ENCODE data around the gene NAA35.
"Not testable (repeated sequence)": the region's sequence is repeated elsewhere in the genome, so short reads cannot be mapped to it uniquely, and the experiment has no call there.

Gene NAA35

DNA sequence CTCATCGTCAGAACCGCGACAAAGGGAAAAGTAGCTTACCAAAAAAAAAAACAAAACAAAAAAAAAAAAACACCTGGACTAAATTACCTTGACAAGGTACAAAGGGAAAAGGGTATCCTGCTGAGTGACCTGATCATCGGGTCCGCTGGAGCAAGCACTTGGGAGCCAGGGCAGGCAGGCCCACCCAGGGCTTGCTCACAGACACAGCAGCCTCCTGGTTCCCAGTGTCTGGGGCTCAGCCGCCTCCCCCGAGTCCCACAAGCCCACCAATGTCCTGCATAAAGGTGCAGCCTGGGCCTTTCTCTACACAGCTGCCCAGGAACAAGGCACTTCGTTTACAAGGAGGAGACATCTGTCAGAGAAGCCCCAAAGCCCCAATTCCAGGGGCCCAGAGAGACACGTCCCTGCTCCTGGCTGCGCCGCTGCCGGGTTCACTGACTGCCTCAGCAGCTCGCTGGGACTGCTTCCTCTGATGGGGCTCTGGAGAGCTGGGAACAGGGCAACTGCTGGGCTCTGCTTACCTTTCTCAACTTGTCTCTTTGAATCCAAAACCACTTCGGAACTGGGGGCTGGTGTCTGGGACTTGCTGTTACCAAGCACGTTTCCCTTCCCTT, 95.0 kb downstream of the NAA35 start:
- no peak for DNase-seq

DNA sequence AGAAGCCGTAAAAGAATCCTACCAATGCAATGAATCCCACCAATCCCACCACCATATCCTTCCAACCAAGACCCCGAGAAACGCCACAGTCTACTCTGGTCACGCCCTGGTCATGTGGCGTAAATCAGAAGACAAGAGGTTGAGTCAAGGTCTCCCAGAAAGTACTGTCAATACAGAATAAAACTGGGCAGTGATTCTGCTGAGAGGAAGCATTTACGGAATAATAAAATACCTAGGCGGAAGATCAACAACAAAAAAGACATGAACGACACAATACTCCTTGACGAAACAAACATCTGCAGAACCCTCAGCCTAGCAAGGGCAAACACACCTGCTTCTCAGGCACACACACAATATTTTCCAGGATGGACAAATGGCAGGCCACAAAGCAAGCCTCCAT, 95.6 kb downstream of the NAA35 start:
- DNase-seq, result no peak

DNA sequence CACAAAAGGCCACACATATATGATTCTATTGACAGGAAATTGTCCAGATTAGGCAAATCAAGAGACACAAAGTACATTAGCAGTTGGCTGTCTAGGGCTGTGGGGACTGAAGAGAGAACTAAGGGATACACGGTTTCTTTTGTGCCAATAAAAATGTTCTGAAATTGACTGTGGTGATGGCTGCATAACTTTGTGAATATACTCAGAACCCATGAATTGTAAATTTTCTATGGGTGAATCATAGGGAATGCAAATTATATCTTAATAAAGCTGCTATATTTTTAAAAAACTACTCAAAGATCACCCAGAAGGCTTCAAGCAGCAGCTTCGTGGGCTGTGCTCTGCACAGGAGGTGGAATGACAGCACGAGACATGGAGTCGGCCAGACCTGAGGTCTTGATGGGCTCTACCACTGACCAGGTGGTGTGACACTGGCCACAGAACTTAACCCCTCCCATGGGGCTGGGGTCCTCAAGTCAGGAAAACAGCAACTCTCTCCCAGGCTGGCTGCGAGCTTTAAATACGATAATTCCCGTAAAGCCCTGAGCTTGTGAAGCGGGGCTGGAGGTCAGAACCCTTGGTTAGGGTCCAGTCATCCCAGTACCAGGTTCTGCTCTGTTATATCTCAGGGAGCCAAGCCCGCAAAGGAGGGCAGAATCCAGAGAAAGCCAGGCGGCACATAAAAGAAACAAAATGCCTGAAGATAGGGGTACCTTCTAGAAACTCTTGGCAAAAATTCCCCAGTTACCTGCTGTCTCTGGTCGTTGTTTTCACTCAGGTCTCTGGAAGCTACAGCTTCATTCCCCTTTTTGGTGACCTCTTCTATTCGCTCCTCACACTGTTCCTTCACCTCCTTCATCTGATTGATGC, 99.3 kb downstream of the NAA35 start:
- no peak for DNase-seq

- no peak for DNase-seq
Observed at GRCh38 chr9:86040861-86041155, 99.9 kb downstream of the NAA35 start.

DNA sequence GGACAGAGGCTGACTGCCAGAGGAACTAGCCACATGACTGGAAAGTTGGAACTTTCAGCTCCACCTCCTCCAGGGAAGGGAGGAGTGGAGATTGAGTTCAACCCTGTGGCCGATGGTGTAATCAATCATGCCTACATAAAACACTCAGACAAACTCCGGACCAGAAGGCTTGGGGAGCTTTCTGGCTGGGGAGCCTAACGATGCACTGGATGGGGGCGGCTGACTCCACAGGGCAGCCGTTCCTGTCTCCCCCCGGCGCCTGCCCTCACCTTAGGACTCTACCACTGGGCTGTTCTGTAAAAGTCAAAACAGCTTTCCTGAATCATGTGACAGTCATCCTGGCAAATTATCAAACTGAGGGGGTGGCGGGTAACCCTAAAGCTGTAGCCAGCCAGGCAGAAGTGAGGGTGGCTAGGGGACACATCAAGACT, 100.4 kb downstream of the NAA35 start:
- no peak for DNase-seq

DNA sequence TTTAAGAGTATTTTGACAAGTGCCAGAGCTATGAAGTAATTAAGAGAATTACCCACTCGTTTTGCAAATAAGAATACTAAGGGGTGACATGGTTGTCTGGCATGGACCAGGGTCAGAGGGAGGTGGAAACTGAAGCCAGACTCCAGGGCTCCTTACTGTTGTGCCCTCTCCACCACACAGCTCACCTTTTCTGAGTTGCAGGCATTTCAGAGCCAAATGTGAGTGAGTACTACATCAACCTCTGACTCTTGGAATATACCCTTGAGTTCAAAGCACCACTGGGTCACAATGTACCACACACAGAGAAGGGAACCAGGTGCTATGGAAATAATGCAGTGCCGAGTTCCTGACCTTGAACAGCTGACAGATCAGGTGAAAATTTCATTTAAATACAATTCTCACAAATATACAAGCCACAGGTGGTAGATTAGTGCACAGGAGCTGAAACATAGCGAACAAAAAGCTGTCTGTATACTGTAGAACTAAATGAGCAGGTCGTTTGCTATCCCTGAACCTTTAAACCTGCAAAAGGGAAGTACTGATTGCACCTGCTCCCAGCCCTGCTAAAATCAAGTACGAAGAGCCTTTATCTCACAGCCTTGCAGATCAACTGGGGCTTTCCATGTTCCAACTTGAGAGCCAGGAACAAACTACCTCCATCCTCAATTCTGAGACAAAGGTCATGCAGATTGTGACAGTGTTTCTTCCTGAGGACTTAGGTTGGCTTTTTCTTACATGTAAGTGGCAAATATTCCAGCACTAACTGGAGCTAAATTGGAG, 101.4 kb downstream of the NAA35 start:
- no peak for DNase-seq

GRCh38 chr9:86043586-86043985, 102.6 kb downstream of the NAA35 start:
- no peak for DNase-seq

- DNase-seq, result no peak
Observed at GRCh38 chr9:86043999-86044398, 103.1 kb downstream of the NAA35 start.

DNA sequence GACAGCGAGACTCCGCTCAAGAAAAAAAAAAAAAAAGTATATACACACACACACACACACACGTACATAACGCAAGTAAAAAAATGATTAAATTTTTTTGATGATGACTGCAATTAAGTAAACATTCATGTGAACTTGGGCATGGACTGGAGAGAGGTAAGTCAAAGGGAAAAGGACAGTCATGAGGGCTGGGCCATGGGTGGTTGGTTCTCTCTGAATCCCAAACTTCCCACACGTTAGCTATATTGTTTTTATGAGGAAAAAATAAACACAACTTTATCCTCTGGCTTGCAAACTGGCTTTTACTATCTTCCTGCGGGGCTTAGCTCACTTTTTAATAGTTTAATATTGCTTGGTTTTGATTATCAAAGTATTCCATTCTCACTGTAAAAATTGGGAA, 104.7 kb downstream of the NAA35 start:
- no peak for DNase-seq

GRCh38 chr9:86046071-86046636, 105.2 kb downstream of the NAA35 start:
- no peak for DNase-seq

- DNase-seq, result no peak
Observed at GRCh38 chr9:86046930-86047341, 106.0 kb downstream of the NAA35 start.

DNA sequence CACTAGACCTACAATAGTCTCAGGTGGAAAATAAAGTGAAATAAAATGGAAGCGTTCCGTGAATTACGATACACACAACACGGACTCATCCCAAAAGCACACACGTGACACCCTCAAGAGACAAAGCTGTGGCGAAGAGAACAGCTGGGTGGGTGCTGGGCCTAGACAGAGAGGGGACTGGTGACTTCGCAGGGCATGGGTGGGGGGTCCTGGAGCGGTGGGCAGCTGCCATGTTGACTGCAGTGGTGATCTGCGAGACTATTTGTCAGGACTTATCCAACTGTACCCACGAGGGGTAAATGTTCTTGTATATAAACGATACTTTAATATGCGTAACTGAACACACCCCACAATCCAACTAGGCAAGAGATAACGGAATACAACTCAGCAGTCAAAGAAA, 106.4 kb downstream of the NAA35 start:
- no peak for DNase-seq

DNA sequence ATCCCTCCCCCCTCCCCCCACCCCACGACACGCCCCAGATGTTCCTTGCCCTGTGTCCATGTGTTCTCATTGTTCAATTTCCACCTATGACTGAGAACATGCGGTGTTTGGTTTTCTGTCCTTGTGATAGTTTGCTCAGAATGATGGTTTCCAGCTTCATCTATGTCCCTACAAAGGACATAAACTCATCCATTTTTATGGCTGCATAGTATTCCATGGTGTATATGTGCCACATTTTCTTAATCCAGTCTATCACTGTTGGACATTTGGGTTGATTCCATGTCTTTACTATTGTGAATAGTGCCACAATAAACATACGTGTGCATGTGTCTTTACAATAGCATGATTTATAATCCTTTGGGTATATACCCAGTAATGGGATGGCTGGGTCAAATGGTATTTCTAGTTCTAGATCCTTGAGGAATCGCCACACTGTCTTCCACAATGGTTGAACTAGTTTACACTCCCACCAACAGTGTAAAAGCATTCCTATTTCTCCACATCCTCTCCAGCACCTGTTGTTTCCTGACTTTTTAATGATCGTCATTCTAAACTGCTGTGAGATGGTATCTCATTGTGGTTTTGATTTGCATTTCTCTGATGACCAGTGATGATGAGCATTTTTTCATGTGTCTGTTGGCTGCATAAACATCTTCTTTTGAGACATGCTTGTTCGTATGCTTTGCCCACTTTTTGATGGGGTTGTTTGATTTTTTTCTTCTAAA, 107.2 kb downstream of the NAA35 start:
- DNase-seq, result not testable (repeated sequence)

- no peak for DNase-seq
Observed at GRCh38 chr9:86052556-86053468, 111.9 kb downstream of the NAA35 start.

DNA sequence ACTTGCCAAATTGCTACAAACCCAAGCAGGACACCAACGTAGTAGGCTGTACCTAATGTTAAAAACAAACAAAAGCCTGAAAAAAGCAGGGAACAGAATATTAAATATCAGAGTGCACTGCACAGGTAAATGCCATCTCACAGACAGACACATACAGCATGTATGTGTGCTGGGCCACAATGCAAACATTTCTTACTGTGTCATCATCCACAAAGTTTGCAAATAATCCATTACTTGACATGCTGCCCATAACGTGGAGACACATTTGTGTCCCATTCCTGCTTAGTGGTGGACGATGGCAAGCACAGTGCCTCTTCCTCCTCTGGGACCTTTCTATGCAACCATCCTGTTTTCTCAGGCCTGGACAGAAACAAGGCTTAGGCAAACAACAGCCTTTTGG, 113.7 kb downstream of the NAA35 start:
- no peak for DNase-seq

- DNase-seq, result no peak
Observed at GRCh38 chr9:86057491-86057890, 116.5 kb downstream of the NAA35 start.

- no peak for DNase-seq
Observed at GRCh38 chr9:86061972-86062739, 121.2 kb downstream of the NAA35 start.

GRCh38 chr9:86062845-86063693, 122.1 kb downstream of the NAA35 start:
- DNase-seq, result no peak

- DNase-seq, result no peak
Observed at GRCh38 chr9:86064220-86064619, 123.3 kb downstream of the NAA35 start.
